ENCODE data around the gene REG4. TPM values are rescaled to one million over a fixed set of nuclear protein-coding genes. Genes with fewer than 3 reads are reported as not detected.

Gene REG4
- total and polyA plus RNA-seq, 7 donors = 0.10 TPM; not detected in 6

DNA sequence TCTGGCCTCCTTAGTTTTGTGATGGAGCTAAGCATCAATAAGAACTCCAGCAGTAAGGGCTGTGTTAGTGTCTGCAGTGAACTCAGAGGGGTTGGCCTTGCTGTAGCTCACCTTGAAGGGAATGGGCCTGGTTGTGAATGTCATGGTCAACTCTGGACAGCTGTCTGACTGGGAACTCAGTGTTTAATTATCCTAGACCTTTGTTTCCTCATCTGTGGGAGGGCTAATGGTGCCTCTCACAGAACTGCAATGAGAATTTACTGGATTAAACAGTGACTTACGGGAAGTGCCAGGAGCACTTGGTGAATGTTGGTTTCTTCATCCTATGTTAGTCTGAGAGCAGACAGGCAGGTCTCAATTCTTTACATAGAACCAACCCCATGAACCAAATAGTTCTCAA is 66.2 kb downstream of the REG4 start:
- H3K36me3 ChIP-seq (ENCODE audit: insufficient read depth in 1 of 2, low read depth in 1 of 2) = no peaks in the 10 kb centered on the region
- DNase-seq (no peak), ATAC-seq (no peak)
- H3K4me3 ChIP-seq = no peak overlapping the region
- H3K9me3 ChIP-seq = no peaks in the 10 kb centered on the region
- H3K27ac ChIP-seq = no peak overlapping the region
- no peaks in the 10 kb centered on the region for H3K27me3 ChIP-seq (ENCODE audit: insufficient read depth in 3 of 3, low read length in 2 of 3)
- WGBS, 3 donors = 84 to 94% (median 86%) methylated on average over 1 of the region's 1 CpG
- TF ChIP-seq, protein P1, sequence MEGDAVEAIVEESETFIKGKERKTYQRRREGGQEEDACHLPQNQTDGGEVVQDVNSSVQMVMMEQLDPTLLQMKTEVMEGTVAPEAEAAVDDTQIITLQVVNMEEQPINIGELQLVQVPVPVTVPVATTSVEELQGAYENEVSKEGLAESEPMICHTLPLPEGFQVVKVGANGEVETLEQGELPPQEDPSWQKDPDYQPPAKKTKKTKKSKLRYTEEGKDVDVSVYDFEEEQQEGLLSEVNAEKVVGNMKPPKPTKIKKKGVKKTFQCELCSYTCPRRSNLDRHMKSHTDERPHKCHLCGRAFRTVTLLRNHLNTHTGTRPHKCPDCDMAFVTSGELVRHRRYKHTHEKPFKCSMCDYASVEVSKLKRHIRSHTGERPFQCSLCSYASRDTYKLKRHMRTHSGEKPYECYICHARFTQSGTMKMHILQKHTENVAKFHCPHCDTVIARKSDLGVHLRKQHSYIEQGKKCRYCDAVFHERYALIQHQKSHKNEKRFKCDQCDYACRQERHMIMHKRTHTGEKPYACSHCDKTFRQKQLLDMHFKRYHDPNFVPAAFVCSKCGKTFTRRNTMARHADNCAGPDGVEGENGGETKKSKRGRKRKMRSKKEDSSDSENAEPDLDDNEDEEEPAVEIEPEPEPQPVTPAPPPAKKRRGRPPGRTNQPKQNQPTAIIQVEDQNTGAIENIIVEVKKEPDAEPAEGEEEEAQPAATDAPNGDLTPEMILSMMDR (IDR thresholded peaks at IDR 0.05) = no peak
- intact Hi-C loops (cut with DNase I) = no loop called here
- H3K4me1 ChIP-seq = peaks cover 5% of the 10 kb centered on the region

DNA sequence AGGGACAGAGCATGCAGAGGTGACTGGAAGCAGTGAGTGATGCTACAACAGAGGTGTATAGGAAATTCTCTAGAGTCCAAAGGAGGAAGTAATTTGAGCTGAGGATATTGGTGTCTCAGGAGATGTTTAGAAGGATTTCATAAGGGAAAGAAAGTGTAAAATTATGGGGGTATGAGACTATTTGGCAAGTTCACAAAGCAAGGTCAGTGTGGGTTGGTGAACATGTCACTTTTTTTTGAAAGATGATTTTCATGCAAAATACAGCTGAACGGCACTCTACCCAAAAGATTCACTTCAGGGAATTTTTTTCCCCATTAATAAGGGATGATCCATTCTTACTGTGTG is 66.7 kb downstream of the REG4 start:
- Histone ChIP-seq H3K4me3 (no peak overlapping the region), H3K36me3 (ENCODE audit: insufficient read depth in 1 of 2, low read depth in 1 of 2) (no peaks in the 10 kb centered on the region)

More for the DNA sequence above, 66.7 kb downstream of the REG4 start:
- intact Hi-C loops (cut with DNase I) = no loop called here
- H3K9me3 ChIP-seq = no peaks in the 10 kb centered on the region
- TF ChIP-seq, protein P1 (IDR thresholded peaks at IDR 0.05) = no peak
- H3K27ac ChIP-seq = no peak overlapping the region
- ATAC-seq (no peak), DNase-seq (no peak)
- 32 to 63% (median 48%) methylated on average over 1 of the region's 1 CpG for WGBS, 3 donors
- H3K4me1 ChIP-seq = peaks cover 5% of the 10 kb centered on the region
- no peaks in the 10 kb centered on the region for H3K27me3 ChIP-seq (ENCODE audit: insufficient read depth in 3 of 3, low read length in 2 of 3)

Other genes with a start within 250 kb of the REG4 start
- gene ZNF697, start 163.2 kb downstream of the REG4 start, total RNA-seq = 1 to 10 TPM; 2.9 to 4.9 (median 3.9) TPM
- gene ZNF697, start 163.2 kb downstream of the REG4 start, polyA plus RNA-seq = 1 to 10 TPM; 1.3 to 2.2 (median 2.0) TPM
- gene PHGDH, start 99.5 kb downstream of the REG4 start, total RNA-seq = 1 to 10 TPM; 1.3 to 5.1 (median 3.6) TPM
- 1 to 10 TPM; 1.4 to 3.1 (median 2.7) TPM for gene PHGDH, start 99.5 kb downstream of the REG4 start, polyA plus RNA-seq
- 10 to 100 TPM in 2 of 4 donors, 1 to 10 TPM in 2; 1.7 to 55.2 (median 17.5) TPM for gene HMGCS2, start 42.6 kb downstream of the REG4 start, total RNA-seq
- gene HMGCS2, start 42.6 kb downstream of the REG4 start, polyA plus RNA-seq = 10 to 100 TPM in 2 of 3 donors, under 1 TPM in 1; 0.10 to 14.4 (median 14.1) TPM
- not detected for gene ADAM30, start 85.1 kb upstream of the REG4 start, total RNA-seq
- gene ADAM30, start 85.1 kb upstream of the REG4 start, polyA plus RNA-seq = not detected